Measurements from ENCODE around the gene TCEAL9. TPM values are rescaled to one million over a fixed set of nuclear protein-coding genes. Genes with fewer than 3 reads are reported as not detected.
"Not testable (repeated sequence)": the region's sequence is repeated elsewhere in the genome, so short reads cannot be mapped to it uniquely, and the experiment has no call there.

Gene TCEAL9
- total RNA-seq, 1 donor from 2014 or later, result 28.6 TPM

GRCh38 chrX:103367502-103367901, 11.2 kb downstream of the TCEAL9 start:
- intact Hi-C loops (cut with DNase I), result no loop called here
- no peak for DNase-seq (ENCODE audit: low spot score)

DNA sequence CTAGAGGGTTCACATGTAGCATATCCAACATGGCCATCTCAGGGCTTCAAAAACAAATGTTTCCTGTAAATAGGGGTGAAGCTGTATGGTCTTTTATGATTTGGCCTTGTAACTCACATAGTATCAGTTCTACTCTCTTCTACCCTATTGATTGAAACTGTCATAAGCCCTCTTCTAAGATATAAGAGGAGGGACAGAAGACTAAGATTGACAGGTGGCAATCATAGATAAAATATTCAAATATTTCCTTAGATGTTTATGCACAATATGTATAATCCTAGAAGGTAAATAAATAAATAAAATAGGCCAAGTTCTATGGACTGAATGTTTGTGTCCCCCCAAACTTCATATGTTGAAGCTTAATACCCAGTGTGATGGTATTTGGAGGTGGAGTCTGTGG, 13.2 kb downstream of the TCEAL9 start:
- DNase-seq (ENCODE audit: low spot score), result no peak
- intact Hi-C loops (cut with DNase I), result no loop called here

GRCh38 chrX:103372886-103373285, 16.6 kb downstream of the TCEAL9 start:
- DNase-seq (ENCODE audit: low spot score), result no peak
- intact Hi-C loops (cut with DNase I), result no loop called here

DNA sequence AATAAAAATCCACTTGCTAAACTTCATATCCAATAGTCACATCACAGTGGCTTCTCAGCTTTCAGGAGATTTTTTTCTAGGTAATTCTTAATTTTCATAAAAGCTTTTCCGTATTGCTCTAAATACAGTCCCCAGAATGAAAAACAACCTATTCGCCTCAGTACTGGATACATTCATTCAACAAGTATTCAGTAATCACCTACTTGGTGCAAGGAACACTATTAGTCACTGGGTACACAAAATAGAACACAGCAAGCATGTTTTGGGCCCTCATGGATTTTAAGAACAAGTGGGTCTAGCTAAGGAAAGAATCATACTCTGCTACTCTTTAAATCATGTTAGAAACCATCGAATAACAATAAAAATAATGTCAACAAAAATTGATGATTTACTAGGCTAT, 17.3 kb downstream of the TCEAL9 start:
- intact Hi-C loops (cut with DNase I), result no loop called here

DNA sequence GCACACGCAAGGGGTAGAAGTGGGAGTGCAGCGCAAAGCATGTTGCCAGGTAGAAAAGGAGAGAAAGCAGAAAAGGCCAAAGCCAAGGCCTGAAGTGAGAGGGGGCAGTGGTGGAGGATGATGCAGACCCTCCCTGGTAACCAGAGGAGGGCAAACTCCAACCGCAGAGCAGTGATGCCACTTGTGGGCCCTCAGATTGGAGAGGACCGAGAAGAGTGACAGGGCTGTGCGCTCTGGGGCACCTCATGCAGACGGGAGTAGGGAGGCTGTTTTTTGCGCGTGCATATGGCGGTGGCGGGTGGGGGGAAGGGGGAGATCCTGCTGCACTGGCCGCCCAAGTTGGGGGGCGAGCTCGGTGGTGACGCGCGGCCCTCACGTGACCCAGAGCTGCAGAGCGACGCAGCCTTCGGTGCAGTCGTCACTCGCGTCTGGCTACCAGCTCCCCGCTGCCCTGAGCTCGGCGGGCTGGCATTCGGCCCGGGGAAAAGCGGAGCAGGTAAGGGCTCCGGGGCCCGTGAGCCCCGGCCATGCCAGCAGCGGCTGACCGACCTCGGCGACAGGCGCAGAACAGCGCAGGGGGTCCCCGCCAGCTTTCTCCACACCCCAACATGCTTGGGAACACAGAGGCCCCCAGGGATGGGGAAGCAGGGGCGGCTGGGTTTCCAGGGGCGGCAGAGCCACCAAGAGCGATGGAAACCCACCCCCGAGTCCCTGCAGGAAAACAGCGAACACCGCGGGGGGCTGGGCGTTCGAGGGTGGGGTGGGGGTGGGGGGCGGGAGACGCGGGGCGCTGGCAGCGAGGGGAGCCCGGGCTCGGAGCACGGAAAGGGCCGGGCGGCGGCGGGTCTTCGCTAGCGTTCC, 20.0 kb downstream of the TCEAL9 start, which contains the start of gene BEX3:
Gene BEX3, plus strand, starts transcription at position 421 of the 861 bp plus-strand sequence. CDS start 984 bp downstream, outside the sequence.
- no peak for DNase-seq (ENCODE audit: low spot score)
- intact Hi-C loops (cut with DNase I), result loop anchor here (2.0 kb wide), 1 partner anchor 20 kb away; the partner anchor contains the start of gene TCEAL9

More for the DNA sequence above, 17.3 kb downstream of the TCEAL9 start:
- no peak for DNase-seq (ENCODE audit: low spot score)

DNA sequence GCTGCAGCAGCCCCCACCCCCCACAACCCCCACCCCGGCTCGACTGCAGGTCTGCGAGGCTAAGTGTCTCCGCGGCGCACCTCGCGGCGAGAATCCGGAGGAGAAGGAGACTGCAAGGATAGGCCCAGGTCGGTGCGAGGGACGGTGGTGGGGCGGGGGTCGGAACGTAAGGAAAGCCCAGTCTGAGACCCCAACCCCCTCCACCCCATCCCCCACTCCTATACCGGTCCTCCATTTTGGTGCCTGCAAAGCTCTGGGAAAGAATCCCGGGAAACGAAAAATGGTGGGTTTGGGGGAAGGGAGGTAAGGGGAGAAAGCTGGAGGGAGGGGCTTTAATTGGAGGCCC, 20.6 kb downstream of the TCEAL9 start:
- no peak for DNase-seq (ENCODE audit: low spot score)
- intact Hi-C loops (cut with DNase I), result loop anchor here (2.0 kb wide), 1 partner anchor 20 kb away; the partner anchor contains the start of gene TCEAL9

DNA sequence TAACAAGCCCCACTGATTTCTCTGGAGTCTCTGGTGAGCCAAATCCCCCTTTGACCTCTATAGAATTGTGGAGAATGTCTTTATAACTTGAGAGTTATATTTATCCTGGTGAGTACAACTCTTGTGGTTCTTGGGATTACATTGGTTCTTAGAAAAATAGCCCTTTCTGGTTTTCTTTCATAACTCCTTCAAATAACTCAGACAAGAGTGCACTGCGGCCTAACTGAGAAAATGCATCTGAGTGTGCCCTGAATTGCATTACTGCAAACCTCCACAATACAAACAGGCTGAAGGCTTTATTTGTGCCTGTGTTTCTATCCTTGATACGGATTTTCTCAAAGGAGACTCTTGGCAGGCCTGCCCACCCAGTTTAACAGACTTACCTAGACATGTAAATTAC, 22.7 kb downstream of the TCEAL9 start:
- no peak for DNase-seq (ENCODE audit: low spot score)
- intact Hi-C loops (cut with DNase I), result no loop called here

DNA sequence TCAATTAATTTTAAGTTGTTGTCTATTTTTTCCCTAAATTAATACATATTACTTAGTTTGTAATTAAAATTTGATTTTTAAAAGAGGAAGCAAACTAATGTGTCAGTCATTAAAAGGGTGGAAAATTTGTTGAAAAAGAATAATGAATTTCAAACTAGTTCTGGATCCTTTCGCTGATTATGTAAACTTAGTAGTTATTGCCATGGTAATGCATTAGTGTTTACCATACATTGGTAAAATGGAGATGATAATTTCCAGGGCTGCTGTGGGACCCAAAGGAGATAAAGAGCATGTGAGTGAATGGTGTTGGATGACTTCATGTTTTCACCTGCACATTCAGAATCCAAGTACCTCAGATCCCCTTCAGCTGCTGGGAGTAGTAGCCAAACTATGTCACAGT, 26.6 kb downstream of the TCEAL9 start:
- DNase-seq (ENCODE audit: low spot score), result no peak
- intact Hi-C loops (cut with DNase I), result loop anchor here (2.0 kb wide), 1 partner anchor 56 kb away; no protein-coding TSS in a partner anchor

DNA sequence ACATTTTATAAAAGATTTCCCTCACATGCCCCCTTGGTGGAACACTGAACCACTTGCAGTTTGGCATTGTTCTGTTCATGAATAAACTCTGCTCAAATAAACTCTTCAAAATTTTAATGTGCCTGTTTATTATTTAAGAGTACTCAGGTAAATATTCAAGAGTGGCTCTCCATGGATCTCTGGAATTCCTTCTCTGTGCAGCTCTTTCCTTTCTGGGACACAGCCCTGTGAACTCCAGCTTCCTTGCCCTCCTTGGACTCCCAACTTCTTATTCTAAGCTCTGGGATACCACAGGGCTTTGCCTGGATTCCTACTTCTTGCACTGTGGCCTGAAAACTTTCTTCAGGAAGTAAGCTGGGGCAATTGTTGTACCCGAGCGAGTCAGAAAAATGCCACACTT, 28.4 kb downstream of the TCEAL9 start:
- intact Hi-C loops (cut with DNase I), result no loop called here
- DNase-seq (ENCODE audit: low spot score), result no peak

- DNase-seq (ENCODE audit: low spot score); intact Hi-C loops (cut with DNase I): not testable (repeated sequence)
Measured at GRCh38 chrX:103385283-103385830, 29.1 kb downstream of the TCEAL9 start.

DNA sequence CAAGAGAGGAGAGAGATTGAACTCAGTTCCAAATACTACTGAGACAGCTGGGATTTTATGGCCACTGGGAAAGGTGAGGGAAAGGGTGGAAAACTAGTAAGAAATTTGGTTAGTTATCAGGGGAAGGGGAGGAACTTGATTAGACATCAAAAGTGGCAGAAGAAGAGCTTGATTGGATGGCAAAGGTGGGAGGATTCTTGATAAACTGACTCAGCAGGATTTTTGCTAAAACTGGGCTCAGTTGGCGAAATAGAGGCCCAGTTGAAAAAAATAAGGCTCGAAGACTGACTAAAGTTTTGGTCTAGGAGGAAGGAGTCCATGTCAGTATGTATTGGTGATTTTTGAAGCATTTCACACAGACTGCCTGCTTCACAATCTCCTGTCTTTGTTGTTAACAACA, 30.0 kb downstream of the TCEAL9 start:
- intact Hi-C loops (cut with DNase I), result no loop called here
- DNase-seq (ENCODE audit: low spot score), result no peak

DNA sequence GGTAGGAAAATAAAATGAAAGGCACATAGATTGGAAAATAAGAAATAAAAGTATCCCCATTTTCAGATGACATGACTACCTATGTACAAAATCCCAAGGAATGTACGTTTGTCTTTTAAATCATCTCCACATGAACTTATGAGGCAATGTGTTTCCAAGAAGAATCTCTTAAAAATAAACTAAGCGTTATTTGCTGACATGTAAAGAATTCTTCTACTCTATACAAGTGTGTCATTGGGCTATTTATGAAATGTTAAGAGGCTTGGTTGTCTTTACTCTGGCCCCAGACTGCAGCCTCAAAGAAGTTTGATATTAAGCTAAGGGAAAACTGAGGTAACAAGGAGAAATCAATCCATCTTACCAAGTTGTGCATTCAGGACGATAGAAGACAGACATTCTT, 37.2 kb downstream of the TCEAL9 start:
- intact Hi-C loops (cut with DNase I), result no loop called here
- no peak for DNase-seq (ENCODE audit: low spot score)

- intact Hi-C loops (cut with DNase I), result no loop called here
- DNase-seq (ENCODE audit: low spot score), result no peak
Measured at GRCh38 chrX:103396186-103396585, 39.9 kb downstream of the TCEAL9 start.

GRCh38 chrX:103396660-103397059, 40.4 kb downstream of the TCEAL9 start:
- intact Hi-C loops (cut with DNase I), result no loop called here
- no peak for DNase-seq (ENCODE audit: low spot score)

DNA sequence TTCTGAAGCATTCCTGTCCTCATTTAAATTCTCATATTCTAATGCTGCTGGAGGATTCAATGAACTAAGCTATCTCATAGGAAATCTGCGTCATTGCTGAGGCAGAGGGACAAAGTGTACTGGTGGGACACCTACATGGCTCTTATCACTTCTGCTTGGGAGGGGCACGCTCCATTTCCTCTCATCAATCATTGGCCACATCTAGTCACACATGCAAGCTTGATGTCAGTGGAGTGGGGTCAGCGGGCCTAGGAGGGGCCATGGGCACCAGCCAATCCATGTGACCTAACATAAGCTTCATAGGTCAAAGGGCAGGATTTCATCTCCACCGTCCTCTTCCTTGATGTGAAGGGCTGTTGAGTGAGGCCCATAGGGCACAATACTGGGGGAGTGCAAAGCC, 41.4 kb downstream of the TCEAL9 start:
- no peak for DNase-seq (ENCODE audit: low spot score)
- intact Hi-C loops (cut with DNase I), result no loop called here

DNA sequence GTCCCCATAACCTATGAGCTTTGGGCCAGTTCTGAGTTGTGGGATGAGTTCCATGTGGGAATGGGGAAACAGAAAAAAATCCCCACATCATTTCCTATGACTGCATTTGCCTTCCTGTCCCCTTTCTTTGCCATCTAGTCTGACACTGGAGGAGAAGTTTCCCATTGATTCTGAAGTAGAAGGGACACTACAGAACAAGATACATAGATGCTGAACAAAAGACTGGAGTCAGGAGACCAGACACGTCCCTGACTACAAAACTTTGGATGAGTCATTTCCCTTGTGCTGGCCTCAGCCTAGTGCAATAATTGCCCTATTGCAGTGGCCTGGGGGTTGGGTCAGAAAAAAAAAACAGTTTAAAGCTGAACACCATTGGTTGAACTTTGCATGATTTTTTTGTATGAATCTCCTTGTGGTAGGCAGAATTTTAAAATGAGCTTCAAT, 42.1 kb downstream of the TCEAL9 start:
- intact Hi-C loops (cut with DNase I), result no loop called here
- DNase-seq (ENCODE audit: low spot score), result no peak

DNA sequence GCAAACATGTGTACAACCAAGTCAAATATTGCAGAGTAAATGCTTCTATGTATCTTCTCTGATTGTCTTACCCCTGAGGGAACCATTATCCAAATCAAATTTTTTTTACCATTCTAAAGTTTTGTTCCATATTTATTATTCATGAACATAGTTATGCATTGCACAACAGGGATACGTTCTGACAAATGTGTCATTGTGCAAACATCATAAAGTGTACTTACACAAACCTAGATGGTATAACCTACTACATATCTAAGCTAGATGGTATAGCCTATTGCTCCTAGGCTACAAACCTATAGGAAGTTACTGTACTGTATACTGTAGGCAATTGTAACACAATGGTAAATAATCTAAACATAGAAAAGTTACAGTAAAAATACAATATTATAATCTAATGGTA, 43.4 kb downstream of the TCEAL9 start:
- intact Hi-C loops (cut with DNase I), result no loop called here
- no peak for DNase-seq (ENCODE audit: low spot score)

DNA sequence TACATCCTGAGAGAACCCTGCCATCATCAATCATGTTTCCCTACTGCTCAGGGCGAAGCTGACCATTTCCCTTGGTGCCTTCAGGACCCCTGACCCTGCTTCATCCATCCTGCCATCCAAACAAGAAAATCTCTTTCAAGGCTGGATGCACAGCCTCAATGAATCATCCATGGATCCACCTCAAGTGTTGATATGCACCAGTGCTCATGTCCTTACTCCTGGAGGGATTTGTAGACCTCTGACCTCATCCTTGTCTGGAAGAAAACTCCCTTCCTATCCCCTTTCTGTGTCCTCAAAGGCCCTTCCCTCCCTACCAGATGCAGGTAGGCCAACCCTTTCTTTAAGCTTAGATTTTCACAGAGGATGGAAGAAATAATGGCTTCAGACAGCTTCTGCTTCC, 44.6 kb downstream of the TCEAL9 start:
- no peak for DNase-seq (ENCODE audit: low spot score)
- intact Hi-C loops (cut with DNase I), result no loop called here

DNA sequence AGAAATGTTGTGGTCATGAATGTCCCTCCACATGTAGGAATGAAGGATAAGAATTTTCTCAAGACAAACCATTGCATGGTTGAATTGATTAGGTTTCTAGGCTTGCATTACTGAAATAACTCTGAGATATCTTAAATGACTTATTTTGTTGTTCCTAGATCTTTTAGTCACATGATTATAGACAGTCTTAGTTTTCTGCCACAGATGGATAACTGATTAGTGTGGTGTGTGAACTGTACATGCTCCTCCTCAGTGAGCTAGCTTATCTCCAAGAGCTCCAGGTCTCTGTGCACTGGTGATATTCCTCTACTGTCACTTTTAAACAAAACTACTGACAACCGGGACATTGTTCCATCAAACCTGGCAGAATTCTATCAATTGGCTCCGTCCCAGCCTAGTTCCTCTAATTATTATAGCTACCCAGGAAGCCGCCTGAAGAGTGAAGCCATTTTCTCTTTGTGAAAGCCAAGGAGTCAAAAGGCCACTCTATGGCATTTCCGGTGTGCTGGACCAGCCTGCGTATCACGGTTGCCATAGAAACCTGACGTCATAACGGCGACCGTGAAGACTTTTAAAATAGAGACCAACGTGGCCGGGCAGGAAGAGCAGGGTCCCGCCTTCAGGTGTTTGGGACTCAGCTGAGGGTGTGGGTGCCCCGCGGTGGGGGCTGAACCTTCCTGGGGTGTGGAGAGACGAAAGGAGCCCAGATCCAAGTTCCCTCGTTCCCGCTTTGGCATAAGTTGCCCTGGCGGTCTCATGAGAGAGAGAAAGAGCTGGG, 48.1 kb downstream of the TCEAL9 start:
- intact Hi-C loops (cut with DNase I), result no loop called here

DNA sequence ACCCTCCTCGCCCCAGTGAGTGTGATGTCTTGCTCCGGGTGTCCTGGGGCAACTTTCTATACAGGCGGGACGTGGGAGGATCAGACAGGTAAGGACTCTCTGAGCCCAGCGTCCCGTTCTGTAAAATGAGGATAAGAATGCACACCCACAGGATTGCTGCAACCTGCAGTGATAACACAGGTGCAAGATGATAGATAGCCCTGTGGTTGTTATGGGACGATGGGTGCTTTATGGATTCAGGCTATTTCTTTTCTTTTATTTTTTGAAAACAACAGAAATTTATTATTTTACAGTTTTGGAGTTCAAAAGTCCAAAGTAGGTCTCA, 48.7 kb downstream of the TCEAL9 start:
- DNase-seq (ENCODE audit: low spot score), result no peak
- intact Hi-C loops (cut with DNase I), result no loop called here

More for the DNA sequence above, 48.1 kb downstream of the TCEAL9 start:
- no peak for DNase-seq (ENCODE audit: low spot score)

Data from cardiac septum (tissue), 1 donor.